Stimulated activated CD8-positive, alpha-beta memory T cell treated with anti-CD3 and anti-CD28 coated beads, Interleukin-4, amount 100 ng/mL, for 4 hours (primary cell): Measurements from ENCODE around the gene RASAL3.
"Not testable (repeated sequence)": the region's sequence is repeated elsewhere in the genome, so short reads cannot be mapped to it uniquely, and the experiment has no call there.

Source experiments
- DNase-seq, 2 donors: peaks; one replicate each; pipeline ENCODE4 v3.0.0-alpha.2; 2020; ENCODE audit warnings: low read depth in 2 of 2, low spot score in 1 of 2

The RASAL3 gene

GRCh38 chr19:15475169-15475568, 10.8 kb upstream of the RASAL3 start:
- no peak for DNase-seq

GRCh38 chr19:15473821-15474220, 9.5 kb upstream of the RASAL3 start:
- DNase-seq, result not testable (repeated sequence)

GRCh38 chr19:15471639-15472101, 7.3 kb upstream of the RASAL3 start:
- no peak for DNase-seq

GRCh38 chr19:15469513-15470297, 5.4 kb upstream of the RASAL3 start:
- DNase-seq, result no peak

- DNase-seq, result no peak
These were observed 4.5 kb upstream of the RASAL3 start for GRCh38 chr19:15468675-15469512.

GRCh38 chr19:15467734-15468214, 3.4 kb upstream of the RASAL3 start:
- DNase-seq, result no peak

- peak in 1 of 2 donors; percentile 47 for DNase-seq
These were observed 2.7 kb upstream of the RASAL3 start for GRCh38 chr19:15466851-15467733.

GRCh38 chr19:15463861-15464371, 428 bp downstream of the RASAL3 start:
- DNase-seq, result peak; percentile 43 to 57

GRCh38 chr19:15461694-15462093, 2.6 kb downstream of the RASAL3 start:
- no peak for DNase-seq

- DNase-seq, result no peak
These were observed 6.5 kb downstream of the RASAL3 start for GRCh38 chr19:15457701-15458484.

GRCh38 chr19:15456871-15457700, 7.3 kb downstream of the RASAL3 start:
- no peak for DNase-seq

GRCh38 chr19:15456441-15456840, 7.9 kb downstream of the RASAL3 start:
- DNase-seq, result no peak

GRCh38 chr19:15455996-15456395, 8.3 kb downstream of the RASAL3 start:
- DNase-seq, result no peak

GRCh38 chr19:15453906-15454860, 10.2 kb downstream of the RASAL3 start:
- no peak for DNase-seq

GRCh38 chr19:15453091-15453578, 11.2 kb downstream of the RASAL3 start:
- DNase-seq, result no peak

- no peak for DNase-seq
These were observed 12.0 kb downstream of the RASAL3 start for GRCh38 chr19:15452111-15453047.

GRCh38 chr19:15450528-15450890, 13.8 kb downstream of the RASAL3 start:
- no peak for DNase-seq
